M059J (cell line): ENCODE results near the gene ISG20. TPM values are rescaled to one million over a fixed set of nuclear protein-coding genes. Genes with fewer than 3 reads are reported as not detected.
"Not testable (repeated sequence)": the region's sequence is repeated elsewhere in the genome, so short reads cannot be mapped to it uniquely, and the experiment has no call there.

ENCODE experiments used
- DNase-seq: peaks from one replicate; pipeline ENCODE4 v3.0.0-alpha.2; 2012; ENCODE audit warnings: low read depth
- total RNA-seq: library from RNA; depleted of rRNA; stranded (reverse); fragments of >200 nt; shearing (Covaris generic); gene quantifications from 2 replicates; pipeline ENCODE4 v1.2.3, GENCODE V29; 2014

ISG20 gene
- total RNA-seq, 1 experiment from 2014 or later, result 30.5 TPM

- no peak for DNase-seq
These were observed 2.8 kb upstream of the ISG20 start for GRCh38 chr15:88636050-88636449.

- DNase-seq, result no peak
These were observed 2.2 kb upstream of the ISG20 start for GRCh38 chr15:88636654-88637053.

- no peak for DNase-seq
These were observed 1.4 kb upstream of the ISG20 start for GRCh38 chr15:88637436-88637835.

- no peak for DNase-seq
These were observed 783 bp upstream of the ISG20 start for GRCh38 chr15:88637841-88638625.

GRCh38 chr15:88641959-88642452 is 3.2 kb downstream of the ISG20 start:
- no peak for DNase-seq

GRCh38 chr15:88642514-88642913 is 3.7 kb downstream of the ISG20 start:
- not testable (repeated sequence) for DNase-seq

- no peak for DNase-seq
These were observed 5.9 kb downstream of the ISG20 start for GRCh38 chr15:88644741-88645140.

- no peak for DNase-seq
These were observed 6.6 kb downstream of the ISG20 start for GRCh38 chr15:88645171-88646087.

- no peak for DNase-seq
These were observed 7.2 kb downstream of the ISG20 start for GRCh38 chr15:88646088-88646405.

GRCh38 chr15:88646951-88647350 is 8.1 kb downstream of the ISG20 start:
- DNase-seq, result no peak

- DNase-seq, result no peak
These were observed 8.7 kb downstream of the ISG20 start for GRCh38 chr15:88647351-88648105.

- DNase-seq, result no peak
These were observed 9.8 kb downstream of the ISG20 start for GRCh38 chr15:88648357-88649214.

GRCh38 chr15:88649286-88649733 is 10.5 kb downstream of the ISG20 start:
- DNase-seq, result peak; percentile 65

- no peak for DNase-seq
These were observed 11.1 kb downstream of the ISG20 start for GRCh38 chr15:88649753-88650551.

- DNase-seq, result no peak
These were observed 11.7 kb downstream of the ISG20 start for GRCh38 chr15:88650556-88650955.

GRCh38 chr15:88651136-88651732 is 12.4 kb downstream of the ISG20 start:
- no peak for DNase-seq

GRCh38 chr15:88651971-88652370 is 13.2 kb downstream of the ISG20 start:
- DNase-seq, result no peak

- DNase-seq, result no peak
These were observed 13.8 kb downstream of the ISG20 start for GRCh38 chr15:88652456-88653199.
